CD4-positive, alpha-beta T cell treated with Interleukin-4 for 4 hours (primary cell): ENCODE data around the gene SRSF5.
"Not testable (repeated sequence)": the region's sequence is repeated elsewhere in the genome, so short reads cannot be mapped to it uniquely, and the experiment has no call there.

Experiments
- DNase-seq: peaks from one replicate; pipeline ENCODE4 v3.0.0-alpha.2; 2020

SRSF5 gene

DNA sequence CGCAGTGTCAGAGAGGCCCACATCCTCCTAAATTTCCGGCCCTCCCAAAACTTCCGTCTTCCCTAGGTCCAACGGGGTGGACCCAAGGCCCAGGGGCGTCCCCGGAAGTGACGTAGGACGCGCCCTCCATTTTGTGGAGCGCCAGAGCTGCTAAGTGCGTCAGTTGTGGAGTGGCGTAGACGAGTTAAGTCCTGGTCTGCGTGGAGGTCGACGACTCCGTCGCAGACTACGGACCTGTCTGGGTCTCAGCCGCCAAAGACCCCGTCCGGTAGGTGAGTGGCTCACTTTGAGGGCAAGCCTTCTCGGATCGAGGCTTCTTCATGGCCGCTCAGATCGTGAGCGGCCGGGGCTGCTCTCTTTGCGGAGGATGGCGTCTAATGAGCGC lies at the start of gene SRSF5:
SRSF5 (plus strand) TSS at position 159 of the 385 bp plus-strand sequence. CDS start 1,015 bp downstream, outside the sequence.
- peak; percentile 93 for DNase-seq

GRCh38 chr14:69718614-69719013 lies 48.3 kb upstream of the SRSF5 start:
- DNase-seq, result not testable (repeated sequence)

GRCh38 chr14:69719501-69719951 lies 47.4 kb upstream of the SRSF5 start:
- no peak for DNase-seq

- no peak for DNase-seq
Measured at GRCh38 chr14:69720912-69721311, 46.0 kb upstream of the SRSF5 start.

- DNase-seq, result peak; percentile 80
Measured at GRCh38 chr14:69726761-69727511, 40.0 kb upstream of the SRSF5 start.

- no peak for DNase-seq
Measured at GRCh38 chr14:69727860-69728259, 39.1 kb upstream of the SRSF5 start.

GRCh38 chr14:69731919-69732598 lies 34.9 kb upstream of the SRSF5 start:
- DNase-seq, result not testable (repeated sequence)

- DNase-seq, result not testable (repeated sequence)
Measured at GRCh38 chr14:69736405-69736804, 30.5 kb upstream of the SRSF5 start.

- DNase-seq, result no peak
Measured at GRCh38 chr14:69741055-69741454, 25.9 kb upstream of the SRSF5 start.

- no peak for DNase-seq
Measured at GRCh38 chr14:69749956-69750355, 17.0 kb upstream of the SRSF5 start.

DNA sequence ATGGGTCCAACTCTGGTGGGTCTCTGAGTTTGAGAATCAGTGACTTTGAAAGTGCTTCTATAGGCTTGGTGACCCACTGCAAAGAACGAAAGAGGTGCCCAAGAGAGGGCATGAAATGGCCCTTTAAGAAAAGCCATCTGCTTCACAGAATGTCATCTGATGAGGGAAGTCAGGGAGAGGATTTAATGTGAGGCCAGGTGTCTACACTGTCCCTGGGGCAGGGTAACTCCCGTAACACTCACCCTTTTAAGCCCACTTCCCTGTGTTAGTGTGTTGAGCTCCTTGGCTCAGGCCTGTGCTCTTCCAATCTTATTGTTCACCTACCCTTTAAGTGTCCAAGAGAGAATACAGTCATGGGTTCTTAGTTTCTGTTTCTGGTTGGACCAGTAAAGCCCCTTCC lies 16.4 kb upstream of the SRSF5 start:
- no peak for DNase-seq

- no peak for DNase-seq
Measured at GRCh38 chr14:69752773-69753172, 14.2 kb upstream of the SRSF5 start.

- no peak for DNase-seq
Measured at GRCh38 chr14:69753860-69754259, 13.1 kb upstream of the SRSF5 start.

GRCh38 chr14:69754487-69754886 lies 12.5 kb upstream of the SRSF5 start:
- no peak for DNase-seq

DNA sequence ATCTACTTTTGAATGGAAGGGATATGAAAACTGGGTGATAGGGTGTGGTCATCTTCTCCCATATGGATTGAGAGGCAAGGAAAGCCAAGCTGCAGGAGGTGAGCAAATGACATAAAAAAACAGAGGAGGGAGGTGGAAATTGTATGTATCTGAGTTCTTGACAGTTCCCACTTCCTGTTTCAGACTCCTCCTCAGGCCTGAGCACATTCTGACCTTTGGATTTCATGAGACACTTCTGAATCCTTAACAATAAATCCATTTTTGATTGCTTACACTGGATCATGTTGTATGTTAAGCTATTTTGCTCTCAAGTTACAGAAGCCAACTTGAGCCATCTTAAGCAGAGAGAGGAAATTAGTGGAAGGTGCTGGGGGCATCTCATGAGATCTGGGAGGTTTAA lies 11.6 kb upstream of the SRSF5 start:
- no peak for DNase-seq

DNA sequence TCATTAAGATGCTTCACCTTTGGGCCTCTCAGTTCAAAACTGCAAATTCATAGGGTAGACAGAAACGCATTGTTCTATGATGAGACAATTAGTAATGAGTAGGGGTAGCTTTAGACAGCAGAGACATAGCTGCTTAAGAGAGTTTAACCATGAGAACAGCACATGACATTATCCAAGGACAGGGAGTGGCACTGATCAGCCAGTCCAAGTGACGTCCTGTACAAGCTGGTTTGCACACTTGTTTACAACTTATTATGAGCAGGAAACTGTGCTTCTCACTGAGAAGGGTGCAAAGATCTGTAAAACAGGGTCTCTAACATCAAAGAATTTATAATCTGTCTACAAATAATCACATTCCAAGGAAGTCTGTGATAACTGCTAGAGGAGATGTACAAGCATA lies 11.2 kb upstream of the SRSF5 start:
- DNase-seq, result no peak

GRCh38 chr14:69756298-69756697 lies 10.6 kb upstream of the SRSF5 start:
- no peak for DNase-seq

DNA sequence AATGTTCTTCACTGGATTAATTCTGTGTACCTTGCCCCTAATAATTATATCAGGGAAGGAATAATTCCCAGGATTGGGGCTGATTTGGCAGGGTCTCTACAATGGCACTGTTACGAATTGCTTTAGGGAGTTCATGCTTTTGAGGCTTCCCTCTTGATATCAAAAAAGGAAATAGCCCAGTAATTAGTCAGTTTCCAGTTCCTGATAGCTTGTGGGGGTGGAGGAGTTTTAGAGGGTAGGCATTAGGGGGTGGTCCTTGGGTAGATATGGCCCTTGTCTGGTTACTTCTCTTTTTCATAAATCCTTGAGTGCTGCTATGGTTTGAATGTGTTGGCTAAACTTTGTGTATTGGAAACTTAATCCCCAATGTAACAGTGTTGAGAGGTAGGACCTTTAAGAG lies 6.1 kb upstream of the SRSF5 start:
- no peak for DNase-seq

- peak; percentile 19 for DNase-seq
Measured at GRCh38 chr14:69763761-69764510, 3.0 kb upstream of the SRSF5 start.

- DNase-seq, result peak; percentile 90
Measured at GRCh38 chr14:69767369-69767999, 542 bp downstream of the SRSF5 start.

GRCh38 chr14:69768873-69769272 lies 1.9 kb downstream of the SRSF5 start:
- peak; percentile 18 for DNase-seq

DNA sequence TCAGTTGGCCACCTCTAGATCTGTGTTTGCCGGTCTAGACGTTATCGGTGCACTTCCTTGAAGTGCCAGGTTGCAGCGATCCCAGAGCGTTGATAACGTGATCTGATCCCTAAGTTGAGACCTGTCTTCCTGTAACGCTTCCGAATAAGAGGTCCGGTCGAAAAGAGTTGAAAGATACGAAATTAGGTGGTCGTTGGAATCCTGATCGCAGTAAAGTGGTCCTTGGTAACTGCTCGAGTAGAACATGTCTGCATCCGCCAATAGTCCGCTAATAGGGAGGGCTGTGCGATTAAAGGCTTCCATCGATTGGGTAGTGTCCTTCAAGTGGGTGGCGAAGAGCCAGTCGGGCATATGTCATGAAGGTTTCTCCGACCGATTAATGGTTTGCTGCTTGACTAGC lies 2.7 kb downstream of the SRSF5 start:
- no peak for DNase-seq

DNA sequence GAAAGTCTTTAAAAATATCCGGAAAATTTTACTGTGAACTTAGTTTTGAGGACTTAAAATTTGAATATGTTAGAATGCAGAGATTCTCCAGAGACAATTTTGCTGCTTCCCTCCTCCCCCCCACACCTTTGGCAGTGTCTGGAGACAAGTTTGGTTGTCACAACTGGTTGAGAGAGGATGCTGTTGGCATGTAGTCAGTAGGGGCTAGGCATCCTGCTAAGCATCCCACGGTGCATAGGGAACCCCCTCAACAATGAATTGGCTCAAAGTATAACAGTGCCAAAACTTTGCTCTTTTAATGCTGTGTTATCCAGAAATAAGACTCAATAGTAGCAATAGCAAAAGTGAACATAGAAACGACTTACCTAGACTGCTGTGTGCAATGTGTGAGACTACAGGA lies 3.6 kb downstream of the SRSF5 start:
- no peak for DNase-seq
